ENCODE data around the gene OR56A5.

DNA sequence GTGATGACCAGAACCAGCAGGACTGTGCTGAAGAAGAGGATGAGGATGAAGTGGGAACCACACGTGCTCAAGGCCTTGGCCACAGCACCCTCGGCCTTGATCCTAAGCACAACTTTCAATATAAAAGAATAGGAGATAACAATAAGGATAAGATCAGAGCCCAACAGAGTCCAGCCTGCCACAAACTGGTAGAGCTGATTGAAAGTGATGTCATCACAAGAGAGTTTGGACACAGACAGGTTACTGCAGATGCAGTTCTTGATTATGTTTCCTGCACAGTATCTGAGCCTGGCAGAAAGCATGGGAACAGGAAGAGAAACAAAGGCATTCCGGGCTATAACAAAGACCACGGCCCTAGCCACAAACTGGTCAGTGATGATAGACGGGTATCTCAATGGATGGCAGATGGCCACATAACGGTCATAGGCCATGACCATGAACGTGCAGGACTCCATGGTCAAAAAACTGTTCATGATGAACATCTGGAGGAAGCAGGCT is 34.0 kb upstream of the OR56A5 start:
- TF ChIP-seq CTCF (IDR thresholded peaks at IDR 0.05), result no peak
- TF ChIP-seq POLR2A (IDR thresholded peaks at IDR 0.05), result no peak
